DOHH2 (cell line): ENCODE results near the gene GPX7.

Source experiments
- EZH2phosphoT487 ChIP-seq: fragments of 200-600 bp; sonication (generic); IDR thresholded peaks from 2 replicates; pipeline ENCODE4 v1.6.1; 2017; ENCODE audit warnings: borderline replicate concordance, mild to moderate bottlenecking, antibody characterized with exemption, low read length, moderate library complexity, mixed read lengths
- TF ChIP-seq, protein P1 (sequence below): fragments of 200-600 bp; sonication (generic); IDR thresholded peaks from one replicate; pipeline ENCODE4 v1.5.1; 2014; ENCODE audit warnings: antibody characterized with exemption, mild to moderate bottlenecking, low read depth, low read length; ENCODE audit not compliant: poor library complexity, severe bottlenecking

DNA sequence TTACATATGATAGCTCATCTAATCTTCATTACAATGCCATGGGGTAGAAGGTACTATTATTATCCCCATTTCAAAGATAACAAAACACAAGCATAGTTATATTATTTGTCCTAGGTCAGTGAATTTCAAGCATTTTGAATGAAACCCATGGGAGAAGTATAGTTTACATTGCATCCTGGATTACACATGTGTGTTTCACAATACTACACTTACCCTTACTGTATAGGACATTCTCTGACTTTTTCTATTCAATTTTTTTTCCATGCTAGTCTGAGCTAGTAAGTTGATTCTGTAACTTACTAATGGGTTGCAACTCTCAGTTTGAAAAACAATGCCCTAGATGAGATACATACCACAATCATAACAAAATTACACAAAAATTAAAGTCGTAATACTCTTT lies 8.7 kb upstream of the GPX7 start:
- TF ChIP-seq, protein P1, sequence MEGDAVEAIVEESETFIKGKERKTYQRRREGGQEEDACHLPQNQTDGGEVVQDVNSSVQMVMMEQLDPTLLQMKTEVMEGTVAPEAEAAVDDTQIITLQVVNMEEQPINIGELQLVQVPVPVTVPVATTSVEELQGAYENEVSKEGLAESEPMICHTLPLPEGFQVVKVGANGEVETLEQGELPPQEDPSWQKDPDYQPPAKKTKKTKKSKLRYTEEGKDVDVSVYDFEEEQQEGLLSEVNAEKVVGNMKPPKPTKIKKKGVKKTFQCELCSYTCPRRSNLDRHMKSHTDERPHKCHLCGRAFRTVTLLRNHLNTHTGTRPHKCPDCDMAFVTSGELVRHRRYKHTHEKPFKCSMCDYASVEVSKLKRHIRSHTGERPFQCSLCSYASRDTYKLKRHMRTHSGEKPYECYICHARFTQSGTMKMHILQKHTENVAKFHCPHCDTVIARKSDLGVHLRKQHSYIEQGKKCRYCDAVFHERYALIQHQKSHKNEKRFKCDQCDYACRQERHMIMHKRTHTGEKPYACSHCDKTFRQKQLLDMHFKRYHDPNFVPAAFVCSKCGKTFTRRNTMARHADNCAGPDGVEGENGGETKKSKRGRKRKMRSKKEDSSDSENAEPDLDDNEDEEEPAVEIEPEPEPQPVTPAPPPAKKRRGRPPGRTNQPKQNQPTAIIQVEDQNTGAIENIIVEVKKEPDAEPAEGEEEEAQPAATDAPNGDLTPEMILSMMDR, result no peak
- no peak for TF ChIP-seq EZH2phosphoT487
